HL-60 (cell line): ENCODE results near the gene NSUN2.

Experiments used
- GABPA ChIP-seq: IDR thresholded peaks from 2 replicates; pipeline ENCODE4 v1.6.1; 2012; ENCODE audit warnings: low read depth
- POLR2AphosphoS5 ChIP-seq: IDR thresholded peaks from 2 replicates; pipeline ENCODE4 v1.6.1; 2012; ENCODE audit warnings: low read depth
- SPI1 ChIP-seq: IDR thresholded peaks from 2 replicates; pipeline ENCODE4 v1.6.1; 2012; ENCODE audit warnings: low read depth, mild to moderate bottlenecking, borderline replicate concordance
- TF ChIP-seq, protein P1 (sequence below): IDR thresholded peaks from one replicate; pipeline ENCODE4 v1.5.1; 2011; ENCODE audit warnings: low read length, control low read depth, inconsistent platforms; ENCODE audit not compliant: insufficient read depth

DNA sequence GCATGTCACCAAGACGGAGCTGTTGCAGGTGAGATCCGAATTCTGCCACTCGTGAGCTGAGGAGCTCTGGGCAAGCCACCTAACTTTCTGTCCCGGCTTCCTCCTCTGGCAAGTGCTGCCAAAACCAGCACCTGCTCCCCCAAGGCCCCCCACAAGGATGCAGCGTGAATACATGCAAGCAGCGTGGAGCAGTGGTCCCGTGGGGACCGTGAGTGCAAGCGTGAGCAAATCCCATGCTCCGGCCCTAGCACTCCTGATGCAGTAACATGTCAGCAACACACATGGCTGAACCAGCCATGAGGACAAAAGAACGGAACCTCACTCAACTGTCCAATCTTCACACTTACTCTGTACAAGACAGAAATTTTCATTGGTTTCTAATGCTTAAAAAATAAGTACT is 31.0 kb downstream of the NSUN2 start:
- TF ChIP-seq GABPA, result no peak
- TF ChIP-seq, protein P1, sequence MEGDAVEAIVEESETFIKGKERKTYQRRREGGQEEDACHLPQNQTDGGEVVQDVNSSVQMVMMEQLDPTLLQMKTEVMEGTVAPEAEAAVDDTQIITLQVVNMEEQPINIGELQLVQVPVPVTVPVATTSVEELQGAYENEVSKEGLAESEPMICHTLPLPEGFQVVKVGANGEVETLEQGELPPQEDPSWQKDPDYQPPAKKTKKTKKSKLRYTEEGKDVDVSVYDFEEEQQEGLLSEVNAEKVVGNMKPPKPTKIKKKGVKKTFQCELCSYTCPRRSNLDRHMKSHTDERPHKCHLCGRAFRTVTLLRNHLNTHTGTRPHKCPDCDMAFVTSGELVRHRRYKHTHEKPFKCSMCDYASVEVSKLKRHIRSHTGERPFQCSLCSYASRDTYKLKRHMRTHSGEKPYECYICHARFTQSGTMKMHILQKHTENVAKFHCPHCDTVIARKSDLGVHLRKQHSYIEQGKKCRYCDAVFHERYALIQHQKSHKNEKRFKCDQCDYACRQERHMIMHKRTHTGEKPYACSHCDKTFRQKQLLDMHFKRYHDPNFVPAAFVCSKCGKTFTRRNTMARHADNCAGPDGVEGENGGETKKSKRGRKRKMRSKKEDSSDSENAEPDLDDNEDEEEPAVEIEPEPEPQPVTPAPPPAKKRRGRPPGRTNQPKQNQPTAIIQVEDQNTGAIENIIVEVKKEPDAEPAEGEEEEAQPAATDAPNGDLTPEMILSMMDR, result no peak
- TF ChIP-seq POLR2AphosphoS5, result no peak
- no peak for TF ChIP-seq SPI1
